ENCODE measurements around the gene GGACT.

GGACT gene

GRCh38 chr13:100513987-100514670 lies 74.5 kb downstream of the GGACT start:
- no peak for DNase-seq (ENCODE audit: low read depth in 3 of 3)

- no peak for DNase-seq (ENCODE audit: low read depth in 3 of 3)
Measured at GRCh38 chr13:100513171-100513570, 75.4 kb downstream of the GGACT start.

GRCh38 chr13:100512422-100512821 lies 76.2 kb downstream of the GGACT start:
- no peak for DNase-seq (ENCODE audit: low read depth in 3 of 3)

GRCh38 chr13:100511466-100511865 lies 77.1 kb downstream of the GGACT start:
- no peak for DNase-seq (ENCODE audit: low read depth in 3 of 3)

GRCh38 chr13:100510208-100510957 lies 78.2 kb downstream of the GGACT start:
- DNase-seq (ENCODE audit: low read depth in 3 of 3) = no peak

- no peak for DNase-seq (ENCODE audit: low read depth in 3 of 3)
Measured at GRCh38 chr13:100508996-100509395, 79.6 kb downstream of the GGACT start.

GRCh38 chr13:100508455-100508854 lies 80.1 kb downstream of the GGACT start:
- no peak for DNase-seq (ENCODE audit: low read depth in 3 of 3)

- no peak for DNase-seq (ENCODE audit: low read depth in 3 of 3)
Measured at GRCh38 chr13:100506600-100507422, 81.8 kb downstream of the GGACT start.

- DNase-seq (ENCODE audit: low read depth in 3 of 3) = peak; percentile 11 to 41 (median 20)
Measured at GRCh38 chr13:100506154-100506553, 82.4 kb downstream of the GGACT start.

- DNase-seq (ENCODE audit: low read depth in 3 of 3) = no peak
Measured at GRCh38 chr13:100503622-100504021, 85.0 kb downstream of the GGACT start.

GRCh38 chr13:100502446-100502845 lies 86.1 kb downstream of the GGACT start:
- DNase-seq (ENCODE audit: low read depth in 3 of 3) = no peak

GRCh38 chr13:100497389-100497788 lies 91.2 kb downstream of the GGACT start:
- no peak for DNase-seq (ENCODE audit: low read depth in 3 of 3)

- DNase-seq (ENCODE audit: low read depth in 3 of 3) = no peak
Measured at GRCh38 chr13:100495455-100495854, 93.1 kb downstream of the GGACT start.

GRCh38 chr13:100493418-100493817 lies 95.2 kb downstream of the GGACT start:
- DNase-seq (ENCODE audit: low read depth in 3 of 3) = no peak

- no peak for DNase-seq (ENCODE audit: low read depth in 3 of 3)
Measured at GRCh38 chr13:100491164-100491842, 97.3 kb downstream of the GGACT start.

GRCh38 chr13:100490692-100491091 lies 97.9 kb downstream of the GGACT start:
- no peak for DNase-seq (ENCODE audit: low read depth in 3 of 3)

- no peak for DNase-seq (ENCODE audit: low read depth in 3 of 3)
Measured at GRCh38 chr13:100485265-100485664, 103.3 kb downstream of the GGACT start.

- no peak for DNase-seq (ENCODE audit: low read depth in 3 of 3)
Measured at GRCh38 chr13:100484702-100485101, 103.9 kb downstream of the GGACT start.

- DNase-seq (ENCODE audit: low read depth in 3 of 3) = no peak
Measured at GRCh38 chr13:100483841-100484381, 104.7 kb downstream of the GGACT start.

- no peak for DNase-seq (ENCODE audit: low read depth in 3 of 3)
Measured at GRCh38 chr13:100483139-100483538, 105.5 kb downstream of the GGACT start.

GRCh38 chr13:100480676-100481075 lies 107.9 kb downstream of the GGACT start:
- no peak for DNase-seq (ENCODE audit: low read depth in 3 of 3)
